Subcutaneous abdominal adipose tissue (tissue), 5 donors: Measurements from ENCODE around the gene KRT34.
"Not testable (repeated sequence)": the region's sequence is repeated elsewhere in the genome, so short reads cannot be mapped to it uniquely, and the experiment has no call there.

ENCODE experiments used
- H3K27ac ChIP-seq: one replicate; pipeline ENCODE4 v1.7.0; 2013; ENCODE audit warnings: low read depth, mild to moderate bottlenecking, inconsistent platforms, low read length, moderate library complexity
- H3K27me3 ChIP-seq, 5 donors: one replicate each; pipeline ENCODE4 v1.7.0; 2013; ENCODE audit warnings: low read length in 5 of 5, inconsistent platforms in 1 of 5; ENCODE audit not compliant: control insufficient read depth in 5 of 5, insufficient read depth in 4 of 5
- H3K36me3 ChIP-seq, 5 donors: one replicate each; pipeline ENCODE4 v1.7.0; 2013; ENCODE audit warnings: low read length in 5 of 5; ENCODE audit not compliant: control insufficient read depth in 5 of 5, insufficient read depth in 5 of 5
- H3K4me1 ChIP-seq, 5 donors: one replicate each; pipeline ENCODE4 v1.7.0; 2013; ENCODE audit warnings: low read length in 5 of 5, mild to moderate bottlenecking in 3 of 5, moderate library complexity in 1 of 5; ENCODE audit not compliant: control insufficient read depth in 5 of 5, insufficient read depth in 5 of 5
- H3K4me3 ChIP-seq, 5 donors: one replicate each; pipeline ENCODE4 v1.7.0; 2013; ENCODE audit warnings: low read length in 5 of 5, low read depth in 1 of 5
- H3K9ac ChIP-seq, 5 donors: one replicate each; pipeline ENCODE4 v1.7.0; 2013; ENCODE audit warnings: low read length in 5 of 5, mild to moderate bottlenecking in 4 of 5, moderate library complexity in 3 of 5
- H3K9me3 ChIP-seq, 5 donors: one replicate each; pipeline ENCODE4 v1.7.0; 2013; ENCODE audit warnings: low read length in 5 of 5; ENCODE audit not compliant: control insufficient read depth in 5 of 5
- donor health status: healthy.
- donor health status: healthy.
- donor health status: healthy.
- donor health status: healthy.
- donor health status: healthy.

Gene KRT34

DNA sequence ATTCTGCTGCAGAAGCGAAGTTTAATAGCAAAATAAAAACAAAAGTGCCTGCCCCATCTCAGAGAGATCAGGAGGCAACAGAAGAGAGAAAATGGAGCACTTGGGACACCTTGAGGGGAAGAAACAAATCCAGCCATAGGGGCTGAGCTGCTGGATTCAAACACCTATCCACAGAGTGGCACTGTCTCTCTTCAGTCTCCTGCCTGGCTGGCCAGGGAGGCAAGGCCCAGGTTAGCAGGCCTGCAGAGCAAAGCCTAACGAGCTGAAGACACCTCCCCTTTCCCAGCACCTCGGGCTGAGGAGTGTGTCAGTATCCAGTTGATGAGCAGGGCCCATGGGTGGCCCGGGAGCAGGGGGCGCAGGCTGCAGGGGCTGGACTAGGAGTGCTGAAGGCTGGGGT, 24.1 kb upstream of the KRT34 start:
- no peaks in the 10 kb centered on the region for H3K4me1 ChIP-seq
- no peaks in the 10 kb centered on the region for H3K9me3 ChIP-seq
- no peak overlapping the region for H3K4me3 ChIP-seq
- peaks cover 3 to 7% (median 5%) of the 10 kb centered on the region in 5 donors for H3K27me3 ChIP-seq
- H3K36me3 ChIP-seq = no peaks in the 10 kb centered on the region
- no peak overlapping the region for H3K9ac ChIP-seq
- H3K27ac ChIP-seq = no peak overlapping the region

- H3K27me3 ChIP-seq = peaks cover 3 to 8% (median 5%) of the 10 kb centered on the region in 5 donors
- H3K9me3 ChIP-seq = no peaks in the 10 kb centered on the region
- H3K27ac ChIP-seq = no peak overlapping the region
- no peak overlapping the region for H3K4me3 ChIP-seq
- no peaks in the 10 kb centered on the region for H3K4me1 ChIP-seq
- no peaks in the 10 kb centered on the region for H3K36me3 ChIP-seq
- no peak overlapping the region for H3K9ac ChIP-seq
These were observed 22.0 kb upstream of the KRT34 start for GRCh38 chr17:41404024-41404671.

- no peak overlapping the region for H3K4me3 ChIP-seq
- no peaks in the 10 kb centered on the region for H3K36me3 ChIP-seq
- no peaks in the 10 kb centered on the region for H3K4me1 ChIP-seq
- no peak overlapping the region for H3K9ac ChIP-seq
- H3K9me3 ChIP-seq = no peaks in the 10 kb centered on the region
- H3K27ac ChIP-seq = no peak overlapping the region
- peaks cover 2 to 5% (median 3%) of the 10 kb centered on the region in 5 donors for H3K27me3 ChIP-seq
These were observed 21.4 kb upstream of the KRT34 start for GRCh38 chr17:41403404-41404023.

DNA sequence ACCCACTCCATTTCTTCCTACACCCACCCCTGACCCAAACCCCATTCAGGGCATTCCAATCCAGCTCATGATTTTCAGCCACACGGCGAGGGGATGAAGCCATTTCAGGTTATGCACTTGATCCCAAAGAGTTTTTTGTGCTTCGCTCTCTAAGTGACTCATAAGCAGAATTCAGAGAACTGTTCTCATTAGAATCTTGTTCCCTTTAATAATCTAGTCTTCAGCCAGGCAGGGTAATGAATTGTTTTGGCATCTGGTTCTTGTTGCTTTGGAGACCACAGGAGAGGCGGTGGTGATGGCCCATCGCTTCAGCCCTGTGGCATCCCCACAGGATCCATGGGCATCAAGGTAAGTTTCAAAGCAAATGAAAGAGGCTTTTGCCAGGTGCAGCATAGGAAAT, 20.1 kb upstream of the KRT34 start:
- no peaks in the 10 kb centered on the region for H3K36me3 ChIP-seq
- no peak overlapping the region for H3K27ac ChIP-seq

DNA sequence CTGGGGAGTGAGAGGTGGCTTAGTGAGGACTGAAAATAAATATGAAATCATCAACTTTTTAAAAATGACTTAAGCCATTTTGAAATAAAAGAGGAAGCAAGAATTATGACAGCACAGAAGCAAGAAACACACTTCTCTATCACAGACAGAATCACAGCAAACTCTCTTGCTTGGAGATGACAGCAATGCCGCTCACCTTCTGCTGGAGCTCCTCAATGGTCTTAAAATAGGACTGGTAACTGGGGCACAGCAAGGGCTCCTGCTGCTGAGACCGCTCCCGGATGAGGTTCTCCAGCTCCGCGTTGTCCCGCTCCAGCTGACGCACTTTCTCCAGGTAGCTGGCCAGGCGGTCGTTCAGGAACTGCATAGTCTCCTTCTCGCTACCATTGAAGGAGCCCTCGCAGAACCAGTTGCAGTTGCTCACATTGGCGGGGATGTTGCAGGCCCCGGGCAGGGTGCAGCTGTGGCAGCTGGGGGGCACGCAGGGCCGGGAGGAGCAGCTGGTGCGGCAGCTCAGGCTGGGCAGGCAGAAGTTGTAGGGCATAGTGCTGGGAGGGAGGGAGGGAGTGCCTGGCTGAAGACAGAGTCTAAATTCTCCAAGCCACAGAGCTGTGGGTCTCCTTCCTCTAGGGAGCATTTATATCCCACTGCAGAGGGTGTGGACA, 15.0 kb upstream of the KRT34 start, which contains the start of gene KRT31:
TSS of gene KRT31 (minus strand) at position 613 of the 665 bp plus-strand sequence. CDS start at position 544, 69 bp downstream.
- Histone ChIP-seq H3K36me3 (no peaks in the 10 kb centered on the region), H3K4me3 (no peak within 1 kb of the TSS), H3K27ac (no peak within 1 kb of the TSS)

More for the DNA sequence above, 20.1 kb upstream of the KRT34 start:
- H3K4me1 ChIP-seq = no peaks in the 10 kb centered on the region
- no peak overlapping the region for H3K4me3 ChIP-seq
- H3K9ac ChIP-seq = no peak overlapping the region
- peaks cover 0 to 5% (median 2%) of the 10 kb centered on the region in 5 donors for H3K27me3 ChIP-seq
- no peaks in the 10 kb centered on the region for H3K9me3 ChIP-seq

GRCh38 chr17:41396340-41396739, 14.2 kb upstream of the KRT34 start:
- H3K9ac ChIP-seq = no peak overlapping the region
- H3K27ac ChIP-seq = no peak overlapping the region
- H3K4me3 ChIP-seq = no peak overlapping the region
- H3K9me3 ChIP-seq = no peaks in the 10 kb centered on the region
- no peaks in the 10 kb centered on the region for H3K36me3 ChIP-seq
- H3K4me1 ChIP-seq = no peaks in the 10 kb centered on the region
- H3K27me3 ChIP-seq = peaks cover 0 to 11% (median 5%) of the 10 kb centered on the region in 5 donors

More for the DNA sequence above, 15.0 kb upstream of the KRT34 start, which contains the start of gene KRT31:
- Histone ChIP-seq H3K9me3 (no peaks in the 10 kb centered on the region), H3K9ac (no peak within 1 kb of the TSS), H3K4me1 (no peaks in the 10 kb centered on the region), H3K27me3 (peaks cover 0 to 11% (median 5%) of the 10 kb centered on the region in 5 donors)

- Histone ChIP-seq H3K27me3 (peaks cover 0 to 11% (median 9%) of the 10 kb centered on the region in 5 donors), H3K36me3 (no peaks in the 10 kb centered on the region), H3K4me1 (no peaks in the 10 kb centered on the region)
These were observed 13.5 kb upstream of the KRT34 start for GRCh38 chr17:41395611-41396010.

GRCh38 chr17:41395044-41395443, 12.9 kb upstream of the KRT34 start:
- H3K27ac ChIP-seq, H3K9ac ChIP-seq, H3K9me3 ChIP-seq, H3K4me3 ChIP-seq, H3K36me3 ChIP-seq, H3K4me1 ChIP-seq: not testable (repeated sequence)
- H3K27me3 ChIP-seq = peaks cover 0 to 11% (median 9%) of the 10 kb centered on the region in 5 donors

More at GRCh38 chr17:41395611-41396010, 13.5 kb upstream of the KRT34 start:
- Histone ChIP-seq H3K27ac (no peak overlapping the region), H3K4me3 (no peak overlapping the region), H3K9ac (no peak overlapping the region), H3K9me3 (no peaks in the 10 kb centered on the region)

DNA sequence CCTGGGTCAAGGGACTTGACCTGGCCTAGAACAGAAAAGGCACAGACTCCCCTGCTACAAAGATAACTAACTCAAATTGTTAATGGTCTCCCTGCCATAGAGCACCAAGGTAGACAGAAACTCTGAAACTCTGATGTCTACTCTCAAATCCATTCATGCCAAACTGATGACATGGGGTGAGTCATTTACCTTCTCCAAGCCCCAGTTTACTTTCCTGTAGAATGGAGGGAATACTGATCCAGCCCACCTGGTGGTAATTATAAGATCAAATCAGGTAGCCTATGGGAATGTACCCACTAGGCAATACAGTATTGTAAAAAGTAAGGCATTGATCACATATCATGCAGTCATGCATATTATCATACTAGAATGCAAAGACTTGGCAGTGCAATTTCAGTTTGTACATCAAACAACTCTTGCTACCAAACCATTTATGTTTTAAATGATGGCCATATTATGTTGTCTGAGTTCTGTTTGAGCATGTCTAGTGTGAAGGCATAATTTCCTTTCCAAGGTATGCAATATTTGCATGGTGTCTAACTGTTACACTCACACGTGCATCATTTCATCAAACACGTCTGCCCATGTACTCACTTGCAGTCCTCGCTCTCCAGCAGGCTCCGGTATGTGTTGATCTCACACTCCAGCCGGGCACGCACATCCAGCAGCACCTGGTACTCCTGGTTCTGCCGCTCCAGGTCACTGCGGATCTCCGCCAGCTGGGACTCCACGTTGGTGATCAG, 12.3 kb upstream of the KRT34 start:
- no peak overlapping the region for H3K9ac ChIP-seq
- H3K27me3 ChIP-seq = peaks cover 0 to 11% (median 7%) of the 10 kb centered on the region in 5 donors
- no peaks in the 10 kb centered on the region for H3K4me1 ChIP-seq
- no peak overlapping the region for H3K27ac ChIP-seq
- no peaks in the 10 kb centered on the region for H3K9me3 ChIP-seq
- H3K36me3 ChIP-seq = no peaks in the 10 kb centered on the region
- no peak overlapping the region for H3K4me3 ChIP-seq
